ENCODE results near the gene RUNX3. TPM values are rescaled to one million over a fixed set of nuclear protein-coding genes. Genes with fewer than 3 reads are reported as not detected.
A peak's percentile ranks its signal among the peaks of the same experiment; 100 is the strongest.

Gene RUNX3
- total and polyA plus RNA-seq, 2 of the 8 experiments (the other 6 are each of a cell fraction or from before 2014, with no cell fraction given): 0.62 to 0.82 TPM

DNA sequence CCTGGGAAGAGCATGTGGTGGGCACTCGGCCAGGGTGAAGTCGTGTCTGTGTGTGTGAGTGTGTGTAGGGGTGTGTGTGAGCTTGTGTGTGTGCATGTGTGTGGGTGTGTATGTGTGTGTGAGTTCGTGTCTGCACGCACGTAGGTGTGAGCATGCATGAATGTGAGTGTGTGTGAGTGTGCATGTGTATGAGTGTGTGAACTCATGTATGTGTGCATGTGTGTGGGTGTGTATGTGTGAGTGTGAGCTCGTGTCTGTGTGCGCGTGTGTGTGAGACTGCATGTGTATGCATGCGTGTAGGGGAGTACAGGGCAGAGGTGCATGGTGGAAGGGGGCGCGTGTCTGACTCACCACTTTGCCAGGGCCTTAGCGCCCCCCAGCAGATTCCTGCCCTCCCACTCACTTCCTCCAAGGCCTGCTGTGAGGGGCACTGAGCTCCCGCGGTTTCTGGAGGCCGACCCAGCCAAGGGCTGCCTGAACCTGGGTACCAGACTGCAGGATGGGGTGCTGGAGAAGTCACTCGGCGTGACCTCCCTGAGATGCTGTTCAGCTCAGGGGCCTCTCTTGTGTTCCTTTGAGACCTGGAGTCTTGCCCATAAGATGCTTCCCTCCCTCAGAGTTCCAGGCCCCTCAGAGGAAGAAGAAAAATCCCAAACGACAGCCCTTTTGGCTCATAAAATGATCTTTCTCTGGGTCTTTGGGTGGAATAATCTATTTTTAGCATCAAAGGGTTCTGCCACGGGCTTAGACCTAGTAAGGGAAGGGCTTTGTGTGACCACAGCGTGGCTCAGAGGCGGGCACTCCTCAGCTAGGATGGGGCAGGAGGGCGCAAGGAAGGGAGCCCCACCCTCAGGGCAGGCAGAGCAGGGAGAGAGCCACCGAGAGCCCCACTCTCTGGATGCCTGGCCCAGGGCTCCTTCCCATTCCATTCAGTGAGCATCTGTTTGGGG is 41.1 kb upstream of the RUNX3 start:
- no peaks in the 10 kb centered on the region for H3K79me2 ChIP-seq (ENCODE audit: control insufficient read depth in 1 of 2, insufficient read depth in 2 of 2, low read length in 2 of 2)
- H3K27me3 ChIP-seq (replicated peaks in 1 of 4; ENCODE audit: control insufficient read depth in 3 of 4, extremely low read depth in 1 of 4, insufficient read depth in 3 of 4, low read length in 3 of 4): no peaks in the 10 kb centered on the region; a peak in 1 of 7 replicates
- no peaks in the 10 kb centered on the region for H3K79me1 ChIP-seq (ENCODE audit: low read depth, low read length)
- peak overlapping the region; percentile 80 for H3K4ac ChIP-seq (replicated peaks; ENCODE audit: insufficient read length, low read depth, low read length)
- H3K9ac ChIP-seq (replicated peaks in 1 of 4; ENCODE audit: extremely low read depth in 1 of 4, low read depth in 3 of 4, low read length in 3 of 4): no peak overlapping the region
- 87% methylated on average over 23 of the region's 23 CpGs; no CpG with 5 or more reads in 1 of the 2 experiments for WGBS, 2 experiments (ENCODE audit: extremely low coverage in 1 of 2, insufficient coverage in 1 of 2, insufficient read length in 1 of 2, insufficient replicate concordance in 2 of 2, low coverage in 1 of 2, low lambda C conversion rate in 2 of 2, missing lambda C conversion rate in 1 of 2)
- H3K36me3 ChIP-seq (ENCODE audit: control insufficient read depth in 2 of 4, insufficient read depth in 4 of 4, low read length in 3 of 4): no peaks in the 10 kb centered on the region
- peak overlapping the region; percentile 61 for H3K18ac ChIP-seq (ENCODE audit: extremely low read depth, low read length)
- peak overlapping the region; percentile 99 for H2AK5ac ChIP-seq (ENCODE audit: low read depth, low read length)
- peak overlapping the region; percentile 99; the same call in 1 of the 2 replicates for H2BK15ac ChIP-seq (ENCODE audit: low read length)
- peaks cover 0 to 24% (median 11%) of the 10 kb centered on the region in 4 experiments; a peak in 6 of 7 replicates for H3K4me1 ChIP-seq (replicated peaks in 1 of 4; ENCODE audit: control insufficient read depth in 3 of 4, insufficient read depth in 4 of 4, low read length in 3 of 4)
- CTCF ChIA-PET (ENCODE audit: partially characterized antibody): interaction anchor here (0.9 to 4.3 kb wide), 16 partner anchors 9 to 125 kb away, joined by 3 to 24 read pairs (median 5); no protein-coding TSS in a partner anchor
- H2AFZ ChIP-seq (ENCODE audit: low read length): no peak overlapping the region
- no peak overlapping the region for H3K56ac ChIP-seq (replicated peaks; ENCODE audit: insufficient read length, low read depth, low read length)
- H3K23ac ChIP-seq (ENCODE audit: insufficient read length): no peak overlapping the region
- FAIRE-seq (no peak), DNase-seq (ENCODE audit: low read depth in 1 of 2, low spot score in 2 of 2) (no peak)
- H3K23me2 ChIP-seq (ENCODE audit: low read depth, low read length): peaks cover 2% of the 10 kb centered on the region; the same call in 1 of the 2 replicates
- POLR2A ChIA-PET (ENCODE audit: partially characterized antibody): interaction anchor here (1.3 kb wide), 1 partner anchor 58 kb away, joined by 3 read pairs; no protein-coding TSS in a partner anchor
- H4K20me1 ChIP-seq (replicated peaks in 1 of 2; ENCODE audit: control insufficient read depth in 1 of 2, insufficient read depth in 2 of 2, low read length in 2 of 2): peaks cover 0 to 3% of the 10 kb centered on the region in 2 experiments
- no peak overlapping the region for H3K27ac ChIP-seq (ENCODE audit: low read depth, low read length)
- no peak overlapping the region for H3K14ac ChIP-seq (ENCODE audit: insufficient read length)
- TF ChIP-seq, protein P1, sequence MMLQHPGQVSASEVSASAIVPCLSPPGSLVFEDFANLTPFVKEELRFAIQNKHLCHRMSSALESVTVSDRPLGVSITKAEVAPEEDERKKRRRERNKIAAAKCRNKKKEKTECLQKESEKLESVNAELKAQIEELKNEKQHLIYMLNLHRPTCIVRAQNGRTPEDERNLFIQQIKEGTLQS (IDR thresholded peaks at IDR 0.05; ENCODE audit: insufficient read depth, low read depth, low read length): no peak
- no peak for TF ChIP-seq POU5F1 (IDR thresholded peaks at IDR 0.05; ENCODE audit: low read depth, low read length)
- no peak for TF ChIP-seq BACH1 (IDR thresholded peaks at IDR 0.05; ENCODE audit: low read length)
- no peak for TF ChIP-seq SP4 (IDR thresholded peaks at IDR 0.05; ENCODE audit: low read length)
- H3K4me2 ChIP-seq (ENCODE audit: insufficient read depth in 1 of 2, low read depth in 2 of 2, low read length in 2 of 2): no peak overlapping the region
- H3K4me3 ChIP-seq (ENCODE audit: extremely low read depth in 1 of 4, insufficient read depth in 2 of 4, low read depth in 3 of 4, low read length in 4 of 4): no peak overlapping the region
- H4K8ac ChIP-seq (ENCODE audit: extremely low read depth, insufficient read depth, low read length): no peak overlapping the region
- H4K91ac ChIP-seq (replicated peaks; ENCODE audit: insufficient read length, low read length): peak overlapping the region; percentile 94
- H2BK12ac ChIP-seq (ENCODE audit: low read depth, low read length): peak overlapping the region; percentile 98; the same call in 1 of the 2 replicates
- peak overlapping the region; percentile 76 for H2BK120ac ChIP-seq (replicated peaks; ENCODE audit: low read depth, low read length)
- H4K5ac ChIP-seq (ENCODE audit: insufficient read length, low read depth, low read length): peak overlapping the region; percentile 16
- peak overlapping the region; percentile 57; the same call in 1 of the 2 replicates for H2BK20ac ChIP-seq (ENCODE audit: low read length)
- H2BK5ac ChIP-seq (ENCODE audit: low read depth, low read length): peak overlapping the region; percentile 84
- peaks cover 4 to 6% of the 10 kb centered on the region in 2 experiments for H3K9me3 ChIP-seq (ENCODE audit: insufficient read depth in 2 of 2, low read depth in 1 of 2, low read length in 1 of 2)

All from H1 (cell line).